Measurements from ENCODE around the gene FBXL19. TPM values are rescaled to one million over a fixed set of nuclear protein-coding genes. Genes with fewer than 3 reads are reported as not detected.

The FBXL19 gene
- total and polyA plus RNA-seq, 9 of the 15 experiments (the other 6 are each of a cell fraction or from before 2014, with no cell fraction given), result 0.13 to 48.0 (median 13.5) TPM; not detected in 1

- TF ChIP-seq ZBTB9 (CRISPR knock-in tag; IDR thresholded peaks at IDR 0.05) (peak; percentile 86; the same call in 1 of the 2 replicates), TCF7 (IDR thresholded peaks at IDR 0.05; ENCODE audit: borderline replicate concordance) (0 out of 2 replicates have a peak, but pooled peaks have one; percentile 38), ZBED1 (IDR thresholded peaks at IDR 0.05) (no peak), SETDB1 (IDR thresholded peaks at IDR 0.05; ENCODE audit: low read length) (peak; percentile 70), HCFC1 (IDR thresholded peaks at IDR 0.05; ENCODE audit: low read depth, low read length) (peak; percentile 95), MTA2 (IDR thresholded peaks at IDR 0.05; ENCODE audit: low read depth) (peak; percentile 90), MYC (IDR thresholded peaks at IDR 0.05; ENCODE audit: low read depth, low read length) (no peak; the same call in 1 of the 2 replicates), MYC (CRISPR knock-in tag; IDR thresholded peaks at IDR 0.05; ENCODE audit: borderline replicate concordance, low read depth) (no peak), PRDM10 (IDR thresholded peaks at IDR 0.05; ENCODE audit: partially characterized antibody) (no peak), KHSRP (IDR thresholded peaks at IDR 0.05) (peak; percentile 43; the same call in 1 of the 2 replicates), MNT (conservative IDR thresholded peaks at IDR 0.05) (peak; percentile 4 to 44; a peak in 1 of 4 replicates), CREB3 (tag; conservative IDR thresholded peaks at IDR 0.05; ENCODE audit: low read depth) (peak; percentile 88; the same call in 1 of the 2 replicates), ZNF444 (CRISPR knock-in tag; IDR thresholded peaks at IDR 0.05) (no peak), MAFK (IDR thresholded peaks at IDR 0.05; ENCODE audit: low read length) (no peak), ZNF79 (CRISPR knock-in tag; IDR thresholded peaks at IDR 0.05; ENCODE audit: low read depth) (no peak), GTF3C2 (IDR thresholded peaks at IDR 0.05; ENCODE audit: borderline replicate concordance, extremely low read depth, insufficient read length) (no peak), OTX1 (CRISPR knock-in tag; IDR thresholded peaks at IDR 0.05) (no peak)
Observed at GRCh38 chr16:30922420-30922959, 882 bp upstream of the FBXL19 start (continued).

Measured in K562 (cell line).